ENCODE measurements around the gene TBC1D2B.

The TBC1D2B gene

DNA sequence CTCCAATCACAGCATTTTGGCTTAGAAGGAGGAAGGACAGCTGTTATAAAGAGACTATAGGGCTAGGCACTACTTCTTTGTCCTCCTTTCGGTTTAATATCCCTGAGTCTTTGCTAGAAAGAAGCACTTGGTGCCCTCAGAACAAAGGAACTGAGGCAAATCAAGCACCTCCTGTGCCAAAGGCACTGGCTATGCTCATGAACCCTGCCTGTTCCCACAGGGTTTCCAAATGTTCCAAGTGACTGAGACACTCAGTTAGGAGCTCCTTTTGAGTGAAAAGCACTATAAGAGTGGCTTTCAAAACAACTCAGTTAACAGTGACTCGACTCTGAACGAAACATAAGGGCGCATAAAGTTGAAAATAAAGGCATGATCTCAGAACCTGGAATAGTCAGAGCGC, 25.0 kb downstream of the TBC1D2B start:
- no peak for DNase-seq

DNA sequence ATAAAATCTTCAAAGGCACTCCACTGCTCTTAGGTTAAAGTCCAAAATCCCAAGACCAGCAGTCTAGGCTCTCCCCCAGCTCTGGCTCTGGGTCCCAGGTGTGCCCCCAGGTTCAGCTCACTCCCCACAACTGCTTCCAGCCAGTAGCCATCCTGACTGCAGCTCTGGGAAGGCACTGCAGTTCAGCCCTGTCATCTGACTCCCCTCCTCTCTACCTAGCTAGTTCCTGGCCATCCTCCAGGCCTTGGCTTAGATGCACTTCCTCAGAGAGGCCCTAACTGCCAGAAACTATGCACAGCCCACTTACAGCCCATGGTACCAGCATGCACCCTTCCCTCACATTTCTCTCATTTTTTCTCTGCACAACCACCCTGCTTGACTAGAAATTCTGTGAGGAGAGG, 25.5 kb downstream of the TBC1D2B start:
- peak in 1 of 14 donors; percentile 19 for DNase-seq

DNA sequence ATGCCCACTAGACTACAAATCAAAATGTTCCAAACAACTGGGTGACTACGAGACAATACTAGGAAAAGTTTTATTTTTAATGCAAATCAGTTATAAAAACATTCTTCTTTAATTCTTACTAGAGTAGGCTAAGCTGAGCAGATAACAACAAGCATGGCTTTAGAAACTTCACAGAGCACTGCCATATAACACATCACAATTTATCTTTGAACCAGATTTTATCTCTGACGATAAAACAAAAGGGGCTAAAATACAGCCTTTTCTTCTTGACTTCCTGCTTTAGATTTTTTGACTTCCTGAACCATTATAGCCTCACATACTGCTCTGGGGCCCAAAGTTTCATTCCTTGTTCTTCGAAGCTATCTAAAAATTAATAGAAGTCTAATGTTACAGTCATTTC, 25.9 kb downstream of the TBC1D2B start:
- DNase-seq = no peak

DNA sequence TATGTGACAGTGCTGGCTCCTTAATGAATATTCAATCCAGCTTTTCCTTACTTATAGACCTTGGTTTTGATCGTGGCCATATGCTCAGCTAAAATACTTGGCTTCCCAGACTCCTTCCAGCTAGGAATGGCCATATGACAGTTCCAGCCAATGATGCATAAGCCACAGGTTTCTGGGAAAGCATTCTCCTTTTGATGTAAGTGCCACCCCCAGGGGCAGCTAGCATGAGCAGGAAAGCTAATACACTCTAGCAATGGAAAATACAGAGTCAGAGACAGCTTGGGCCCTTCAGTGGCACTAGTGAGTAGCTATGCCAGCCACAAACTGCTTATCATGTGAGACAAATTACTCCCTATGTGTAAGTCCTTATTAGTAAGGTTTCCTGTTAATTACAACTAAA, 26.7 kb downstream of the TBC1D2B start:
- DNase-seq = peak in 1 of 14 donors; percentile 19

DNA sequence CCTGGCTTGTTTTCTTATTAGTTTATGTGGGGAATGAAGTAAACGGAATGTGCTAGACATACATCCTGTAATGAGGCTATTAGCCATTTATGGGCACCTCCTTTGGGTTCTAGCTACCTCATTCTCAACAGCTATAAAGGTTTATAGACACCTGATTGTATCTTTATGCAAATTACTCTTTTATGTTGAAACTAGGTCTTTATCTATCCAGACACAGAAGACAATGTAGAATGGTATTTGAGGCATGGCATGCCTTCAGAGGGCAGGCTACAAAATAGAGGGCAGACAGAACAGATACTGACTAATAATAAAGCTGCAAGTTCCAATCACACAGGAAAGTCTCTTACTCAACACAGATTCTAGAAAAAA, 27.1 kb downstream of the TBC1D2B start:
- DNase-seq = no peak

DNA sequence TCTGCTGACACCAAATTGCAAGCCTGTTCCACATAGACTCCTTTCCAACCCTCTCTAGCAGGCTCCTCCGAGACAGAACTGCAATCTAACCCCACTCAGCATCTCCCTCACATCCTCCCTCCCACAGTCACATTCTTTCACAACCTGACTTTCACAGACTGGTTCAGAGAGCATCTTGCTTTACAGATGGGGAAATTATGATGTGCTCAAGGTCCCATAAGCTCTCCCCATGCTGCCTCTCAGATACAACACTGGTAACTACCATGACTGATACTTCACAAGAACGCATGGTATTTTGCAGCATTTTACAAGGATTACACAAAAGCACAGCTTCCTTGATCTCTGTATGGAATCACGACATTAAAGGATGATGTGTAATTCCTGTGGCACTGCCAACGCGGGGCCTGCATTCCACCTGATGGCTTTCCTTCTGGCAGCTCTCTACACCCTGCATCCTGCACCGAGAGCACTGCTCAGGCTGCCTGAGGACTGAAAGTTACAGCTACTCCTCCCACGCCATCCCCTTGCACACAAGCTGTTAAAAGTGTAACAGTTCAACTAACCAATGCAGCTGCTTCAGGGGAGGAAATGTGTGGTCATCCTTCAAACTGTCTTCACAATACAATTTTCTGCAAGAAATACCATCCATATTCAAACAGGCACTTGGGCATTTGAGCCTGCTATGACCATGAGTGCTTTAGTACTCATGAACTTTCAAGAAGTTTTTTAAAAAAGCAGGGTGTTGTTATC, 27.6 kb downstream of the TBC1D2B start:
- DNase-seq = no peak

DNA sequence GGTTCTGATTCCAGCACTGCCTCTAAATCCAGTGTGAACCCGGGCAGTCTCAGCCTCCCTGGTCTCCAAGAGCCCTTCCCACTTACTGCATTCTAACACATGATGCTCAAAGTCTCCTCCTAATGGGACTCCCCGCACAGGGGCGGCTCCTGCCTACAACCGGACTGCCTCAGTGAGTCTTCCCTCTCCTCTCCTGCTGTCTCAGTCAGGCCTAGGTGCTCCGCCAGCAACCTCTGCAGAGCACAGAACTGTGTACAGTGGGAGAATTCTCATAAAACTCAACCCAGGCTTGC, 28.9 kb downstream of the TBC1D2B start:
- DNase-seq = no peak

DNA sequence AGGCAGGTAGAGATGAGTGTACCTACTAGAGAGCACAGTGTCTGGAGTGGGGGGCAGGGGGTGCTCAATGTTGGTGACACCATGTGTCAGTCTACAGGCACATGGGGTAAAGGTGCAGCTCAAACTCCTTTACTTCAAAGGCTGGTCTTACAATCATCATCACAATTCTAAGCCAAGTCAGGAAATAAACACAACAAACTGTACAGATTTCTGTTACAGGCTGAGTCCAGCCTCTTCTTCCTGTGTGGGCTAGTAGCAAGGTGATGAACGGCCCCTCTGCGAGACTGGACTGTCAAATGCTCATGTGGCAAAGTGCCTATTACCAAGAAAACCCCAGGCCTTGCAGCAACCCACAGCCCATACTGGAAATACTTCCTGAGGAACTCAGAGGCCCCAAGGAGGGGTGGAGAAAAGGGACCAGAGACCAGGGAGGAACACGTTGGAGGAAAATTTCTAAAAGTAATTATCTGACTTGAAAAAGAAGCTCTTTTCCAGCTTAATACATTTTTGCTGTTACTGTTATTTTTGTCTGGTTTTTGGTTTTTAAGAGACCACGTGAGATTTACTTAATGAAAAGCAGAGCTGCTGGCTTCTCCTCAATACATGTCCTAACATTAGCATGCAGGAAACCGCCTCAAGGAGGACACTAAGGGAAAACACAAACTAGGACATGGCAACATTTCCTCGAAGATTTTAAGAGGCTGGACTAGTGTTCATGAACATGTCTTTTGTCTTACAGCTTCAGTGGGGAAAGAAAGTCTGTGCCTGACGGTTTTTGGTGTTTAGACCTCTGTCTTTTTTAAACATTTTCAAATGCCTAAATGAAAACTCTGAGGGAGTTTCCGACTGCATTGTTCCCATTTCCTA, 29.5 kb downstream of the TBC1D2B start:
- DNase-seq = peak in 5 of 14 donors; percentile 10 to 42 (median 31)

DNA sequence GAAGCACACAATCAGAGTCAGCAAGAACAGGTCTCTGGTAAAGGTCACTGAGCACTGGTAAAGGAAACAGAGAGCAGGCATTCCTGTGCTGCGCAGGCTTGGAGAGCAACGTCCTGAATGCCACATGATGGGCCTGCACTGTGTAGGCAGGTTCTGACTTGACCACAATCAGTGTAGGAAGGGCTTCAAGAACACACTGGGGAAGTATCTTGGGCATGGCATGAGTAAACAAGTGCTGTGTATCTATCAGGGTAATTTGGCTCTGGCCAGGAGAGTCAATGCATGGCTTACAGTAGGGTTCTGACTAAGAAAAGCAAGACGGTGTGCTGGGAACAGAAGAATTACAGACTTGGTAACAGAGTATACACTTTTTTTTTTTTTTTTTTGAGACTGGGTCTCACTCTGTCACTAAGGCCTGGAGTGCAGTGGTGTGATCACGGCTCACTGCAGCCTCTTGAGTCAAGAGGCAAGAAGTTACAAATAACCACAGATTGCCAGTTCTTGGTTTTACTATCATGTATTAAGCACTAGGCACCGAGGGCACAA, 30.6 kb downstream of the TBC1D2B start:
- DNase-seq = no peak

DNA sequence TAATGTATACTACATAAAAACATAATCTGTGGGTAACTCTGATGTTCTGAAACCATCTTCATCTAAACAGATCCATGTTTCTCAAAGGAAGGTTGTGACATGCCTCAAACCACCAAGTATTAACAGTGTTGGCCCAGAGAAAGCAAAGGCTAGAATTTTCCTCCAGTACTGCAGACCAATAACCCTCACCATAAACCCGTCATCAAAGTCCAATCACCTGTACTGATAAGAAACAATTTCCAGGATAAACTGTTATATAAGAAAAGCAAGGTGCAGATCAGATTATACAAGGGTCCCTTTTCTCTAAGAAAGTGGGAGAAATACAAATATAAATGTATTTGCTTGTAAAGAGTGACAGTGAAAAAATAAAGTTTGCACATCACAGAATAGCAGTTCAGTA, 32.3 kb downstream of the TBC1D2B start:
- DNase-seq = no peak

DNA sequence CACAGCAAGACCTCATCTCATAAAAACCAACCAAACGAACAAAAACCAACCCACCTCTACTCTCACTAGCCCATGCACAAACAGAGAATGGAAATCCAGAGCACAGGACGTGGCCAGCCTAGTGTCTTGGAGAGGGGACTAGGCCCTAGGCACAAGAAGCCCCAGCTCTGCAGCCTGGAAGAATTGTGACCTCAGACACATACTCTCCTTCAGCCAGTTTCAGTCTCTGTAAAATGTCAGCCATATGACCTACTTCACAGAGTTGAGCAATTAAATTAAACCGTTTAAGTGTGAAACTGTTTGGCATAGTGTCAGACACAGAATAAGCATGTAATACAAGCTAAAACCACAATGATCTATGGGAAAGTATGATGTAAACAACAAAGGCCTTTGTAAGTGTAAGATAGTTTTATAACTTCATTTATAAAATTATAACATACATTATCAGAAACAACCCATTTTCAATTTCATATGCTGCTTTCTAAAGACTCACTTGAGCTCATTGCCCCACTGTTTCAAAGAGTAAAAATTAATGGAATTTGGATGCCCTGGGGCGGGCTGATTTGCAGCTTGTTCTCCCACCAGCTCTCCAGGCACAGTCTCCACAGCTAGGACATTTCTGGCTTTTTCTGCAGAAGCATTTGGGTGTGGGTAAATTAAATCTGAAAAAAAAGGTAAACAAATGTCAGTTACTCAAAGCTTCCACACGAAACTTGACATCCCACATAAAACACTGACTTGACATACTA, 32.9 kb downstream of the TBC1D2B start:
- DNase-seq = no peak

DNA sequence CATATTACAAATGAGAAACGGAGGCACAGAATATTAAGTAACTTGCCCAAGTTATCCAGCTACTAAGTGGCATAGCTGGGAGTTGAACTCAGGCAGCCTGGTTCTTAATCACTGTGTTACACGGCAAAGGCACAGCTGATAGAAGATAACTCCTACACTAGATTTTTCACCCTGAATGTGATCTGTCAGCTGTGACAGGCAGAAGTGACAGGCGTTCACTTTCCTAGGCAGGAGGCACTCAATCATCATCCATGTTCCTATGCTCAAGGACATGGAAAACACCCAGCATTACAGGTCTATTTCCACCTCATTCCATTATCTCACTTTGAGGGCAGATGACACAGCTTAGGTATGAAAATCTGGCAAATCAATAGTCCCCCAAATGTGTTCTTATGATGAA, 35.6 kb downstream of the TBC1D2B start:
- no peak for DNase-seq

DNA sequence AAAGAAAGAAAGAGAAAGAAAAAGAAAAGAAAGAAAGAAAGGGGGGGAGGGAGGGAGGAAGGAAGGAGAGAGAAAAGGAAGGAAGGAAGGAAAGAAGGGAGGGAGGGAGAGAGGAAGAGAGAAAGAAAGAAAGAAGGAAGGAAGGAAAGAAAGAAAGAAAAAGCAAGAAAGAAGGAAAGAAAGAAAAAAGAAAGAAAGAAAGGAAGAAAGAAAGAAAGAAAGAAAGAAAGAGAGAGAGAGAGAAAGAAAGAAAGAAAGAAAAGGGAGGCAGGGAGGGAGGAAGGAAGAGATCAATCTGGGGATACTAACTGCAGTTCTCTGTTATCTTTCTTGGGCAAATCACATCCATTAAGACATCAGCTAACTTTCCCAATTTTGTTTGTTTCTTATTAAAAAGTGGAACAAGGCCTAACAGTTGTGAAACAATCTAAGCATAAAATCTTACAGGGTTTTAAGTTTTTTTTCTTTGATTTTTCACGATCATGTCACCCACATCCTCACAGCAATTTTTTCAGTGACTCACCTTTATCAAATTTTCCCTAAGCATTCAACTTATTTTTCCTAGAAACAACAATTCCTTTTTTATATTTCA, 36.8 kb downstream of the TBC1D2B start:
- DNase-seq = no peak

DNA sequence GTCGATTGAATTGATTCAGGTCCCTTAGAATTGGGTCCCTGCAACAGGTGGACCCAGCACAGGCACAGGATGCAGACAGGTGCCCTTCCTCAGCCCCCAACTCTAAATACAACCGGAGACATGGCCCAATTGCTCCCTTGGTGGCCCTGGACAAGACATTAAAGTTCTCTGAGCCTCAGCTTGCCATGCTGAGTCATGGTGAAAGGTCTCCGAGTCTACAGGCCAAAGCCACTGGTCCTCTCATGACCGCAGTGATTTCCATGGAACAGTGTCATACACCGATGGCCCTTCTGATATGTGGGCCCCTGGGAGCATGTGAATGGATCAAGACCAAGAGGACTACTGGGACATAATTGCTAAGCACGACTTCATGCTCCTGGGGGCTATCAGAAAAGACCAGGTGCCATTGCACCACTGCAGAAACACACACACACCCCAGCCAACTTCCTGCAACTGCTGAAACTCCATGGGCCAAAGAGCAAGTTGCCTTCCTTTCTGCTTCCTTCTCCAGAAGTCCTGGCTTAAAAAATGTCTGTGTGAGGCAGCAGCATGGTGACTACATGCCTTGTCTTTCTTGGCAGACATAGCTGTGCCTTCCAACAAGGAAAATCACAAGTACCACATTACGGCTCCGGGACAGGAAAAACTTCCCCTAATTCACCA, 38.8 kb downstream of the TBC1D2B start:
- DNase-seq = no peak

DNA sequence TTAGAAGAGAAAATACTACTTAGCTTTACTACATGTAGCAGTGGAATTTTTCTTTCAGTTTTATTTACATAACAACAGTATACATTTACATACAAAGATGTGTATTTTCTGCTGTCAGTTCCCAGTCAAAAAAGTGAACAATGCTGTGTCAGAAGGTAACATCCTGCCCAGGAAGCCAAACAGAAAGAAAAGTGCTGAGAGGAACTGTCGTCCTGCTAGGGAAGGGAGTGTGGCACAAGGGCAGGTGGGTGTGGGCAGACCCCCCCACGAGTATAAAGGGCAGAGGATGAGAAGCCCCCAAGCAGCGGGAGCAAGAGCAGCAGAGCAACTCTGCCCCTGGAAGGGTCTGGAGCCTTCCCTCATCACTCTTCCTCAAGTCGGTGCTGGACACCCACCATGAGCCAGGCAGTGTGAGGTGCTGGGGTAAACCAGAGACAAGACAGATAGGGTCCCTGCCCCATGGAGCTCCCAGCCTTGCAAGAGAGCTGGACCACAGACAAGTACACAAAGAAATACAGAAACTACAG, 39.7 kb downstream of the TBC1D2B start:
- no peak for DNase-seq

DNA sequence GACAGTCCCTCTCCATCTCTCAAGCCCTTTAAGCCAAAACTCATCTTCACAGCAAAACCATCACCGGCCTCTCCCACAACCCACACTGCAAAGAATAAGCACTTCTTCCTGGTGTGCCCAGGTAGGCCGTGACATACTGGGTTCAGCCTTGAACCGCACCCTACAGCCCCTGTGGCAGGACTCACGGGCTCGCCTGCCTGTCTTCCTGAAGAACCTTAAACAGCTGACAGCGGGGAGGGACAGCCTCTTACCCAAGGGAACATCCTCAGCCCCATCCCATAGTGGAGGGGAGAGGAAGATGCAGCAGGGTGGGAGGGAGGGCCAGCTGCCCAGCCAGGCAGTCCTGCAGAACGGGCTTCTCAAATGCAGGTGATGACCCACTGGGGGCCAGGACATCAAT, 40.2 kb downstream of the TBC1D2B start:
- DNase-seq = no peak

DNA sequence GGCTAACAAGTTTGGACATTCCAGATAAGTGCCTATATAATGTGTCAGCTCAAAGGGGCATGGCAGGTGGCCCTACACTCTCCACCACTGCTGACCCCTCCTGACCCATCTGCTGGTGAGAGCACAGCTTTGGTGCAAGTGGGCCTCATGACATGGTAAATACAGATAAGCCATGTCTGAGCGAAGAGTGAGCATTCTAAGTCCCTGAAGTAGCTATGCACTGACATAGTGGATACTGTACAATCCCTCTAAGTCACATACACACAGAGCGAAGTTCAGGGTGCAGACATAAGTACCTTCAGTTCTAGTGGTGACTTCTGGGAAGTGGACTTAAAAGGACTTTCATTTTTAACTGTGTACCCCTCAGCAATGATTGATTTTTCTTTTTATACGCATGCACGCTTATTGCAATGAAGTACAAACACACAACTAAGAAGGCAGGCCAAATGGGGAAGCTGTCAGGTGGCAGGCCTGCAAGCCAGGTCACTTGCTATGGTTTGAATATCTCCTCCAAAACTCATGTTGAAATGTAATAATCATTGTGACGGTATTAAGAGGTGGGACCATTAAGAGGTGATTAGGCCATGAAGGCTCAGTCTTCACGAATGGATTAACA, 41.5 kb downstream of the TBC1D2B start:
- no peak for DNase-seq

DNA sequence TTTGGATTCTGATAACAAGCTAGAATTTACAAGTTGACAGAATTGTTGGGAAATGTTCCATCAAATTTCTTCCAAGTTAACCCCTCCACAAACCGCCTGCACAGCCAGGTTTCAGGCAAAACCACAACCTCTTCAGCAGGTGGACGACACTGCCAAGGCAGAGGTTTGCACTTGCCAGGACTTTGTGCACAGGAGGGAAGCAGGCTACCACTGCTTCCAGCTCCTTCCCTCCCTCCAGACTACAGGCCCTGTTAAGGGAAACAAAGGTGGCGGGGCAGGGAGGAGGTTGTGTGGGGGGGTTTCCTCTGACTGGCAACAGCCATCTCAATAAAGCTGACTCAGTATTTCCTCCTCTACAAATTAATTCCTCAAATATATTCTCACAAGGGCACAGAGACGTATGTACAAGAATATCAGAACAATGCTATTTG, 42.2 kb downstream of the TBC1D2B start:
- DNase-seq = no peak

DNA sequence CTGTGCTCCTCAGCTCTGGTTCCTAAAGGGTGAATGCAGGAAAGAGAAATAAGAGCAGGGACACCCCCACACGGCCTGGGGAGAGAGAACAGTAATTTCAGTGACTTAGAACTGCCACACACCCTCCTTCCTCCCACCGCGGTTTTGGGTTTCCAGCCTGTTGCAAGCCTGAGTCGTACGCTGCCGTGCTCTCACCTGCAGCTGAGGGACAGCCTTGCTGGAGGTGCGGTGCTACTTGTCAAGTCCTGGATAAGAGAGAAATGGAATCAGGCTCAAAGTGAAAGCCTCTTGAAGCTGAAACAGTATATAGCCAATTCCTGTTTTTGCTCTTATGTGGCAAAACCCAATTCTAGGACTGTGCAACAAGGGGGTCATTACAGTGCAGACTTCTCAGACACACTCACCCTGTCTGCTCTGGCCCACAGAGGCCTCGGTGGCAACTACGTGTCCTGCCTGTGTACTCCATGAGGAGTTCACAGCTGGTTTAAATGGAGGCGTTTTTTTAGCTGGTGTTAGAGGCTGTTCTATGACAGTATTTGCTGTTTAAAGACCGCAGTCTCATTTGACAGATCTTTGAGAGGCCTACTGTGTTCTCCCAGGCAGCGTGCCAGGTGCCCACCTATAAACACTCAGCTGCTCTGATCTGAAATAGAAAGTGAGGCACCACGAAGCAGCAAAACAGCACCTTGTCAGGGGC, 42.9 kb downstream of the TBC1D2B start:
- no peak for DNase-seq

DNA sequence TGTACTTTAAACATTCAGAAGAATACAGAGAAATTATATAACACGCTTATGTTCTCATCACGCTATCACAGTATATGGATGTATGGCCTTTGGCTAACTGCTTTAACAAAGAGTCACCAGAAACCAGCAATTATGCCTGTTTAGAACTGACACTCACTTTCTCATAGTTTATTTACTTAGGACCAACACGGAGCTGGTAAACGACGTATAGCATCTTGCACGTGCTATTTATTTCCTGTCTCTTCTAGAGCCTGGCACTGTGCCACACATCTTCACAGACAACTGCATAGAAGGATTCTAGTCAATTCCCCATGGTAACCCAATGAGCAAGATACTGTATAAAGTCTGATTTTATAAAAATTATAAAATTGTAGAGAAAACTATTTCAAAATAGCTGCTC, 43.6 kb downstream of the TBC1D2B start:
- no peak for DNase-seq

DNA sequence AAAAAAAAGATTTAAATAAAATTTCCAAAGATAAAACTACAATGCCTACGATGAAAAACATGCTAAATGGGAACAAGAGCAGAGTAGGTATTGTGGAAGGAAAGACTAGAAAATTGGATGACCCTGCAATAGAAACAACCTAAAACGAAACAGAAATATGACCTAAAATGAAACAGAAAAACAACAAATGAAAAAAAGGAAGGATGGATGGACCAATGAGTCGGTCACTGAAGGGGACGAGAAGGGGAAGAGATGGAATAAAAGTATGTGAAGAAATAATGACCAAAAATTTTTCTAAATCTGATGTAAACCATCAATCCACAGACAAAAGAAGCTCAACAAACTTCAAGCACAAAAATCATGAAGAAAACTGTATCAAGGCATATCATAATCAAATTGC, 44.8 kb downstream of the TBC1D2B start:
- DNase-seq = no peak
